ENCODE data around the gene UQCRQ.
A peak's percentile ranks its signal among the peaks of the same experiment; 100 is the strongest.

The UQCRQ gene

DNA sequence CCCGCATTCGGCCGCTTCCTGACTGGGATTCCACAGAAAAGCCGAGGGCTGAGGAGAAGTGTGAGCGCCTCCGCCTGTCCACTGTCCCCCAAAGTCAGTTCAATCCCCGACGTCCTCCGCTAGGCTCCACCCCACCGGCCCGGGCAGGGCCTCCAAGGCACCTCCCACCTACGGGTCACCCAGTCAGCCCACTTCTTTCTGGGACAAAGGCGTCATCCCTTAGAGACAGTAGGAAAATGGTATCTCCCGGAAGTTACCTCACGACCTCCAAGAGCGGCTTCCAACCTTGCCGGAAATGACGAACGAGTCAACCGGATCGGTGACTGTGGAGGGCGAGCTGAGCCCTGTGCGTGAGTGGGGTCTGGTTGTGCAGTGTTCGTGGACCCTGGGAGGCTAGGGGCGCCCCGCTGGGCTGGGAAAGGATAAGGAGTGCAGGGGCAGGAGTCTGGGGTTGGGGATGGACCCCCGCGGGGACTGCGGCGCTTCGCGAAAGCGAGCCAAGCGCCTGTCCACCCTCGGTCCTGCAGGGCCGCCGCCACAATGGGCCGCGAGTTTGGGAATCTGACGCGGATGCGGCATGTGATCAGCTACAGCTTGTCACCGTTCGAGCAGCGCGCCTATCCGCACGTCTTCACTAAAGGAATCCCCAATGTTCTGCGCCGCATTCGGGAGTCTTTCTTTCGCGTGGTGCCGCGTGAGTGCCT lies at the start of gene UQCRQ, which contains the start of gene GDF9:
Gene UQCRQ, plus strand, starts transcription at position 301 of the 704 bp plus-strand sequence. Its CDS starts 240 bp downstream, at position 541.
Gene GDF9, minus strand, starts transcription at position 128 of the 704 bp plus-strand sequence. CDS start 1,936 bp downstream, outside the sequence.
- peak; percentile 99 for DNase-seq

DNA sequence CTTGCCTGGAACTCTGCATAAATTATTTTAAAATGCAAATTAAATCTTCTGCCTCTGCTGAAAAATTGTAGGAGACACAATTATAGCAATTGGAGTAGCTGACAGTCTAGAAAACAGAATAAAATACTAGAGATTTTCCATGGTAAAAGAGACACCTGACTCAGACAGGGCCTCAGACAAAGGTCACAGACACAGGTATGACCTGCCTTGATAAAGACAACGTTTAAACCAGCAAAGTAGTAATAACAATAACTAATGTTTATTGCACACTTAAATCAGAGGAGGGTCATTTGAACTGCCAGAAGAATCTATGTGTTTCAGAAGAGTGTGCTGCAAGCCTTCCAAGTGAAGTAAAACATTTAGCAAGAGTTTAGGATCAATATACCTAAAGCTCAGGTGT lies 49.4 kb upstream of the UQCRQ start:
- no peak for DNase-seq

DNA sequence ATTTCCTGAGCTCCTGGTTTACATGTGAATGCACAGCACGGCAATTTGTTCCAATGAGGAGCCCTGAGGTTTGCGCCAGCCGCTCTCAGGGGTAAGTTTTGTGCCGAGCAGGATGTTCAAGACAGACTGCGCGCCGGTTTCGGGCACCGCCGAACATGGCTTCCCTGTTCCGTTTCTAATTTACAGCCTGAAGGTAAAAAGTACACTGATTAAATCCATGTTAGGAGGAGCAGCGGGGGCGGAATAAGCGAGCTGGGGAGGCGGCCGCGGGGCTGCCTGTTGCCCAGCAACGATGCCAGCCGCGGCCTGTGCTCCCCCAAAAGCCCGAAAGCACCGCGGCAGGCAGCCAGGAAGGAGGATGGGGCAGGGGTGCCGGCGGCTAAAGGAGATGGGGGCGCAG lies 47.0 kb upstream of the UQCRQ start:
- DNase-seq = no peak

DNA sequence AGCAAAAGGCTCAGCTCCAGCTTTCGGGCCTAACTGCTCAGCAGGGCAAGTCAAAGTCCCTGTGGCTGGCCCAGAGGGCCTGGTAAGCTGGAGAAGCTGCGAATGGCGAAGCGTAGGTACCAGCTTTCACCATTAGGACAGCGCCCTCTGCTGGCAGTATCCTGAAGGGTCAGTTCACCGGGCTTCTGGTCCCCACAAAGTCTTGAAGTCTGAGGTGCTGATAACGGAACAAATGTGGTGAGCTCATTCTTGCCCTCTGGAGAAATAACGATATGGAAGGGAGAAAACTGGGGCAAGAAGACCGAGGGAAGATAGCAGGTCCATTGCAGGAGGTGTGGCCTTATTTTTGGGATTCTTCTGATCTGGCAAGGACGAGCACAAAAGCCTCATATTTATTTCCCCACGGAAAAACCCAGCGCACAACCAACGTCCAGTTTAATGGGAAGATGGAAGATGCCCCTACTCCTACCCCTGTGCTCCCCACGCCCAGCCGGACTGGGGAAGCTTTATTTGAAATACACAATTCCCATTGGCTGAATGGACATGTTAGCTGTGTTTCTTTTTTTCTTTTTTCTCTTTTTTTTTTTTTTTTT lies 46.2 kb upstream of the UQCRQ start:
- DNase-seq = peak; percentile 88 to 93

DNA sequence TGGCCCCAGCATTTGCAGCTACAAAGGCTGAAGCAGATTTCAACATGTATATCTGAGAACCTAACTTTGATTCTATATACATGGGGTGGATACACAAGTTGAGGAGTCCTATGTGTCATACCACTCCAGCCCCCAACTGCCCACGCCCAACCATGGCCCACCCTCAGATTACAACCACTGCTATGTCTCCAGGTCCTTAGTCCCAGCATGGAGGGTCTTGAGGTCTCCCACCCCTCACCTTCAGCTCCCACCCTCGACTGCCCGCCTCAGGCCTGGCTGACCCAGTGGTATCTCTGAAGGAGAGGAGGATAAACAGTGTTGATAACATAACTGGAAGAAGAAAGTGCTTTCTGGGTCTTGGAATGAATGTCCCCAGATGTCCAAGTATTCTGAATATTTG lies 45.1 kb upstream of the UQCRQ start:
- no peak for DNase-seq

DNA sequence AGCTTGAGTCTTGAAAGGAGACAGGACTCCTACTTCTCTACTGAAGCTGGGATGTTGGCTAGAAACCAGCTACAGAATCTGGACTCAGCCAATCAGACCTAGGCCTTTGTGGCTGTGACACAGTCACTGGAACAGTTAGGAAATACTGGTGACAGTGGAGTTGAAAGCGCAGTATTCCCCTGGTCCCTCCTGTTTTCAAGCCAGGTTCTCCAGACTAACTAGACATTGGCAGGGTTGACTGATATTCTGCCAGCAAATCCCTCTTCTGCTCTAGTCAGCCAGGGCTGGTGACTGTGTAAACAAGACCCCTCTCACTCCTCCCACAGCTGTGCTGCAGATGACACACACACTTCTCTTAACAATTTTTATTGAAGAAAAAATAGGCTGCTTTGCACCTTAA lies 44.7 kb upstream of the UQCRQ start:
- no peak for DNase-seq

DNA sequence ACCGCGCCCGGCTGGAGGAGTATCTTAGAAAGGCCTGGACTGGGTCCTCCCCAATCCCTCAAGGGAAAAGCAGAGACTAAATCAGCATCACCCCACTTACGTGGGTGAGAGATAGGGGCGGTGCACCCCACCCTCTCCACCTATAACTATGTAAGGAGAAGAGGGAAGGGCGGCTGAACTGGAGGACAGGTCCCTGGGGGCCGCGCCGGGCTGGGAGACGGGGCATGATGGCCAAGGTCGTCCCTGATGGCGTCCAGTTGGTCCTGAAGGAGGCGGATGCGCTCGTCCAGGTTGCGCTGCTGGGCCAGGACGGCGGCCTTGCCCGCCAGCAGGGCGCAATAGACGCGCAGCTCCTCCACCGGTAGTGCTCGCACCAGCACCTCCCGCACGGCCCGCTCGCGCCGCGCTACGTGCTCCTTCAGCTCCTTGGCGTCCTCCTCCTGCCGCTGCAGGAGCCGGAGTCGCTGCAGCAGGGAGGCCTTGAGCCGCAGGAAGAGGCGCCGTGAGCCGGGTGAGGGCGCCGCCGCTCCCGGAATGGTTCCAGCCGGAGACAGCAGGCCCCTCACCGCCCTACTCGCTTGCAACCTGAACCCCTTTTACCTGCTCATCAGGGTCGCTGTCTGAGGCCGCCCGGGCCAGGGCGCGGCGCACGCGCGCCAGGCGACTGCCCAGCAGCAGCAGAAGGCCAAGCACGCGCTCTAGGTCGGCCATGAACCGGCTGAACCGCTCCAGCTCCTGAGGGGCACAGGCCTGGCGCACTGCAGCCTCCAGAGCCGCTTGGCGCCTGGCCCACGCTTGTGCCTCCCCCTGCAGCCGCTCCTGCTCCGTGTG lies 43.6 kb upstream of the UQCRQ start:
- DNase-seq = no peak

DNA sequence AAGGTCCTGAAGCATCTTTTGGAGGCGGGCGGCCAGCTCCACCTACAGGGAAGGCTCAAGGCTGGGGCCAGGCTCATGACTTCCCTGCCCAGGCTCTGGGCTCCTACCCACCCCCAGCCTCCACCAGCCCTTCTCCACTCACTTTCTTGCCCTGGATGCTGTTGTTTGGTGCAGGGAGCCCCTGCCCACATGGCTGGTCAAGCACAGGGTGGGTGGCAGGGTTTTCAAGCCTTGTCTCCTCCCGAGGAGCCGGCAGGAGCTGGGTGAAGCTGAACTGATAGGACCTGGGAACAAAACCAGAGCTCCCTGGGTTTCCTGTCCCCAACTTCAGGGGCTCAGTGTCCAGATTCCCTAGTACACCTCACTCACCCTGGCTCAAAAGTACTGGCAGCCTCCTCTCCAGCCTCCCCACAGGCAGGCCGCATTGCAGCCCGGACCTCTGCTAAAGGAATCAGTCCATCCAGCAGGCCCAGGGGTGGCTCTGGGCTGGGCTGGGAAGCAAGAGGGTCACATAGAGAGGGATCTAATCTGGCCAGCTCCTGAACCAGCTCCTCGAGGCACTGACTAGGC lies 42.9 kb upstream of the UQCRQ start:
- DNase-seq = no peak

DNA sequence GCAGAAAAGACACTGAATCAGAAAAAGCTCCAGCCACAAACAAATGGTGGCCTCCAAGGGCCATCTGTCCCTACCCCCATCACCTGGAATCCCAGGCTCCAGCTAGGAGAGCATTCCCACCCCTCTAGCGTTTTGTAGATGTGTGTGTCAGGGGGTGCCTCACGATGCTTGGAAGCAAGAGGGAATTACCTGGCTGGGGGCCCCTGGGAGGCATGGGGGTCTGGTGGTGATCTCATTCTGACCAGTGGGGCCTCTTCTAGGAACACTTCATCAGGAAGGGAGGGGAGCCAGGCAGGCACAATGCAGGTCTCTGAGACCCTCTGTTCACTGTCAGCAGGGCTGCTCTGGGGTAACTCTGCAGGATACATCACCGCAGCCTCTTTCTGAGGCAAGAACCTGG lies 42.0 kb upstream of the UQCRQ start:
- DNase-seq = no peak

DNA sequence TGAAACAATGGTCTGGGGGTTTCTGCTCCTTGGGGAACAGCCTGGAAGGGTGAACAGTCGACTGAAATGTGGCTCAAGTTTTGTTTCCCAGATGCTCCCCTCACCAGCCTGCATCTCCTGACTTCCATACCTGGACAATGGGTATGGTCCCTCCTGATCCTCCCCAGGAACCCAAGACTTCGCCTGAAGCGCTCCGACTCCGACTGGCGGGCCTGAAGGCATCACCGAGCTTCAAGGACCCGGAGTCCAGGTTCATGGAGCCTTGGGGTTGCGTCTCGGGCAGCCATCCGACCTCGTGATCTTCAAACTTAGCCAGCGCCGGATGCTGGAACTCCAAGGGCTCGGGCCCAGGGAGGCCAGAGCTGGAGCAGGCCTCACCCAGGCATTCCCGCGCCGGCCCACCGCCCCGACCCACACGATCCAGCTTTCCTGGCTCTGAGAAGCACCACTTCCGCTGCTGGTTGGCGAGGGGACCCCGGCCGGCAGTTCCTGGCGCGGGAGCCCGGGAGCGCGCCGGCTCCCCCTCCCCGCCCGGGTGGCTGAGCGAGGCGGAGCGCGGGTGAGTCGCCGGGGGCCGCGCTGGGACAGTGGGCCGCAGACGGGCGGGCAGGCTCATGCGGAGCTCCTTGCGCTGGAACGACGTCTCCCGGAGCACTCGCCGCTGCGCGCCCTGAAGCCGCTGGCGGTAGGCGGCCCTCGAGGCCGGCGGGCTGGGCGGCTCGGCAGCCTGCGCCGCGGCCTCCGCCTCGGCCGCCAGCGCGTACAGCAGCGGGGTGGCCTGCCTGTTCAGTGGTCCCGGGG lies 41.2 kb upstream of the UQCRQ start:
- no peak for DNase-seq

DNA sequence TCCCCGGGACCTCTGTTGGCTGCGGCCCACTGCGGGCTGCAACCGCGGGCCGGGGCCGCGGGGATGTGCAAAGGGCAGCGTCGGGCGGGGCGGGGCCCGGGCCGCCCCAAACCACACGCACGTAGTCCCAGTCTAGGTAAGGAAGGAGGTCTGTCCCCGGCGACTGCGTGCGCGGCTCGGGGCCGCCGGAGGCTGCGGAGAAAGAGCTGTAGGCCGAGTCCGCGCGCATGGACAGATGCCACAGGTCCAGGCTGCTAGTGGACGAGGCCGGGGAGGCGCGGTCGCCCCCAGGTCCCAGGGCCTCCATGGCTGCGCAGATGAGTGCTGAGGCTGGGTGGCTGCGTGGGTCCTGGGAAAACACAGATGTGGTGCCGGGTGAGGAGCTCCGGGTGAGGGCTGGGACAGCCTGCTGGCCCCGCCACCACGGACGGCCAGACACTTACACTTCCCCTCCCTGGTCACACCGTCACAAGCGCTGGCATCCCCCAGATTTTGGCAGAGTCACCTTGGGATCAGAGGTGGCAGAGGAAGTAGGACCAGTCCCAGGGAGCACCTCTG lies 40.5 kb upstream of the UQCRQ start:
- DNase-seq = no peak

DNA sequence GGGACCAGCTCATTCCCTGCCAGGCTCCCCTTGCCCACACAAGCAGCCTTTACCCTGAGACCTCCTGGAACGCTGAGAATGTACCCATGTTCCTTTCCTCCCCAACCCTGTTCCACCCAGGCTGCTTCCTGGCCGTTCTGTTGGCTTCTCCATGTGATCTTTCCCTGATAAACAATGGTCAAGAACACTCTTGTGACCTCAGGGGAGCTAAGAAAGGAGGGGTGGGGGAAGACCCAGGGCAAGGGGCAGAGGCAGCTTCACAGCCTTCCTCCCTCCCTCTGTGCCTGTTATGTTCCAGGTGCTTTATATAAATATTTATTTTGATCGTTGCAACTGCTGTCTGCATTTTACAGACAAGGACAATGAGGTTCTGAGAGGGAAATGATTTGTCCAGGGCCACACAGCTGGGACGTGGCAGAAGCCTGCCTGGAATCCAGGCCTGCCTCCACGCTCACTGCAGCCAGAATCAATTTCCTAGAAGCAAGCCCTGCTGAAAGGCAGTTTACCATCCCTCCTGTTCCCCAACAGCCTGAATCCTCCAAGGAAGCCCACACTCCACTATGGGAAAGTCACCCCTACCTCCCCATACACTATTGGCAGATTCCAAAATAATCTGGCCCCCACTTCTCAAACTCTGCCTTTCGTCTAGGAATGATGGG lies 39.9 kb upstream of the UQCRQ start:
- no peak for DNase-seq

DNA sequence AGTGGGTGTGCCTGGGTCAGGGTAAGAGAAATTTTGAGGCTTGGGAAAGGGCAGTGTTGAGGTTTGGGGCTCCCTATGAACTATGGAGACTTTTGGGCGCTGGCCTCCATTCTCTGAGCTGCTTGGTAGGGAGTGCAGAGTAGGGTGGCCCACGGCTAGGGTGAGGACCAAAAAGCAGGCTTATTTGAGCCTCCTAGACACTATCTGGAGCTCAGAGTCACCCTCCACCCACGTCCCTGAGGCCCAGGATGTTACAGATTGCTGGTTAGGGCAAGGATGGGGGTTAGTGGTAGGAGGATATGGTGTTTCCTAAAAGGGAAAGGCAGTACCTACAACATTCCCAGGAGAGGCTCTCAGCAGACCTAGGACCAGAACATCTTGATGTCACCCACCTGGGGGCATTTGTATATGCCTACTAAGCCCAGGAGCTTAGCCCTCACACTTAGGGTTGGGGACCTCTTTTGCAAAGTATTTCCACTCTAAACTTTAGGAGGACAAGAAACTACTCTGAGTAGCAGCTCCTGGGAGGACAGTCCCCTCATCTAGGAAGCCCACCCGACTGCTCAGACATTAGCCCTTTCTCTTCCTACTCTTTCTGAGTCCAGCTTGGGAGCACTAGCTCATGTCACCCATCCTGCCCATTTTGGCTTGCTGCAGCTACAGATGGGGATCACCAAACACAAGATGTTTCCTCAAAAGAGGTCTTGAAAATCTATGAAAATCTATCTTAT lies 38.3 kb upstream of the UQCRQ start:
- DNase-seq = no peak

DNA sequence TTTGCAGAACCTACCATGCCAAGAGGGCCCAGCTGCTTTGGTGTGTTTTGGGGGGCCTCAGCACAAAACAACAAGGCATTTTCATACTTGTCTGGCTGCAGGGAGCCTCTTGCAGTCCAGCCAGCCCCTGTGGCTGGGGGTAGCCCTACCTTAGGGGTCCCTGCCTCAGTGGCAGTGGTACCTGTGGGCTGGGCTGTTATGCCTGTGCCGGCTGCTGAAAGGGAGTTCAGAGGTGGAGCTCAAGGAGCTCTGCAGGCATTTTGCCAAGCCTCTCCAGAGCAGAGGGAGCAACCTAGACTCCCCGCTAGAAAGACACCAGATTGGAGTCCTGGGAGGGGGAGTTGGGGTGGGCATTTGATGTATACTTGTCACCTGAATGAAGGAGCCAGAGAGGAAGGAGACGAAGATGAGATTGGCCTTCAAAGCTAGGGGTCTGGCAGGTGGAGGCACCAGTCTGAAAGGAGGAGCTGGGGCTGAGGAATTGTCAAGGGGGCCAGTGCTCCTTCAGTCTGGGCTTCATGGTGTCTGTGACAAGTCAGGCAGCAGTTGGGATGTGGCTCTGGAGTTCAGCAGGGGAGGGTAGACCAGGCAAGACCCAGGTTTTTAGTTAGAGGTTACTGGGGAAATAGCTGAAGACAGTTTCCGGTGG lies 37.5 kb upstream of the UQCRQ start:
- no peak for DNase-seq

DNA sequence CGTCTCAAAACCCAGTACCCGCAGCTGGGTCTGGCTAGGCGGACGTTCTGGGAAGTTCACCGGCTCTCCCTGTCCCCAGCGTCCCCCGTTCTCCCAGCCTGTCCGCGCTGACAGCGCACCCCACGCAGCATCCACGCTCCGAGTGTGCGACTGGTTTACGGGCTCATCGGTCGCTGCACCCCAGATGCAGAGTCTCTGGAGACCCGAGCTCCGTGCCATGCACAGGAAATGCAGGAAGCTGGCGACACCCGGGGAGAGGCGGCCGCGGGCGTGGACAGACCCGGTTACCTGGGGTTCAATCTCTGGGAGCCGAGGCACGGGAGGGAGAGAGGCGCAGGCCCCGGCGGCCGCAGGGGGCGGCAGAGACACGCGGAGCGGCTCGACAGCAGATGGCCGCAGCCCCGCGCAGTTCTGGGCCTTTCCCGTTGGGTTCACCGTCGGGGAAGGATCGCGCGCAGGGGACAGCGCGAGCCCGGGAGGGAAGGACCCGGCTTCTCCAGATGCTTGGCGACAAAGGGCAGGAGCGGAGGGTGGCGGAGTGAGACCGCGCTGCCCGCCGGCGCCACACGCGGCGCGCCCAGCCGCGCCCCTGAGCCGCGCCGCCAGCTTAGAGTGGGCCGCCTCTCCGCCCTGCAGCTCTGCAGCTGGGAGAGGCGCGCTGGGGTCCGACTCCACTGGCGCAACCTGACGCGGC lies 36.6 kb upstream of the UQCRQ start:
- DNase-seq = peak; percentile 50 to 58

DNA sequence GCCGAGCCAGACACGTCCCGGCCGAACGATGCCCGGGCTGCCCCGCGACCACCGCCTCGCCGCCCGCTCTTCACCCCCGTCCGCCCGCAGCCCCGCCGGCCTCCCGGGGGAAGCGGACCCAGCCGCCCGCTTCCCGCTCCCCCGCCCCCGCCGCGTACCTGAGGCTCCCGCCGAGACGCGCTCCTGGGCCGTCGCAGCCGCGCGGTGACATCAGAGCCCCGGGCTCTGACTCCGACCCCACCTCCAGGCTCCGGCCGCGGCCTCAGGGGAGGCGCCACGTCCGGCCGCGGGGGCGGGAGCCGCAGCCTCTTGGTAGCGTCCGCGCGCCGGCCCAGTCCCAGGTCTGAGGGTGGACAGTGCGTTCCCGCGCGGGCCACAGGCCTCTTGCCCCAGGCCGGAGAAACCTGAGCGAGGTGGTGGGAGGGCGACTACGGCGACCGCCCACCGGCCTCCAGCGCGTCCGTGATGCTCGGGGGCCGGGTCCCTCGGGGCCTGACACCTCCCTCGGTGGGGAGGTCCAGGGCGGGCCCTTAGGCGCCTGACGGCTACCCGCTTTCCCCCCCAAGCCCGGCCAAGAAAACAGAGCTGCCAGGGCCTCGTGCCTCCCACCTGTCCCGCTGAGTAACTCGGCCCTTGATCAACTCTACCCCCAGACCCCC lies 35.9 kb upstream of the UQCRQ start, which contains the start of gene SHROOM1:
Gene SHROOM1, minus strand, starts transcription at position 212 of the 659 bp plus-strand sequence. CDS start 4,507 bp downstream, outside the sequence.
- DNase-seq = no peak

DNA sequence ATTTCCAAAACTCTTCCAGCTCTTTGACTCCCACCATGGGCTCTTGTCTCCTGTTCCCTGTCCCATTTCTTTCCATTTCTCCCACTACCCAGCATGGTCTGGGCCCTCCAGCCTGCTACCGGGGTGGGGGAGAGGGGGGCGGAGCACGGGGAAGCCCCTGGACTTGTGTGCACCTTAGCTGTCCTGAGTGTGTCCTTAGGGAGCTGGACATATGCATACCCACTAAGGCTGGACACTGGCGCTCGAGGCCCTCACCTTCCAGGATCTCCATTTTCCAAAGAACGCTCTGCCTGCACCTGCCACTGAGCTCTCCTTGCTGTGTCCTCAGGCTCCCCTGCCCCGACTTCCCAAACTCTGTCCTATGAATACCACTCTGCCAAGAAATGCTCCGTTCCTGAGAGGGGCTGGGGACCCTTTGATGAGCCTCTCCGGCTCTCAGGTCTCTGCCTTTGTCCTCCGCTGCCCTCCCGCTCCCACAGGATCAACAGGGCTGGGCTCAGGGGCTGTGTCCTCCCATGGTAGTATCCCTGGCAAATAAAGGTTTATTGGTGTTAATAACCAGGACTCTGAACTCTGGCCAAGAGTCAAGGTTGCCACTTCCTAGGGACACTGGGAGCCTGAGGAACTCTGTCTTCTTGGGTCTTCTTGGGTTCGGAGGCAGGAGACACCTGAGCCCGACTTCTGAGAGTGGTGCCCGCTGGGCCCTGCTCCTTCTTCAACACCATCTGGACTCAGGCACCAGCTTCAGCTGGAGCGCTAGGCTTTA lies 35.2 kb upstream of the UQCRQ start:
- DNase-seq = no peak

DNA sequence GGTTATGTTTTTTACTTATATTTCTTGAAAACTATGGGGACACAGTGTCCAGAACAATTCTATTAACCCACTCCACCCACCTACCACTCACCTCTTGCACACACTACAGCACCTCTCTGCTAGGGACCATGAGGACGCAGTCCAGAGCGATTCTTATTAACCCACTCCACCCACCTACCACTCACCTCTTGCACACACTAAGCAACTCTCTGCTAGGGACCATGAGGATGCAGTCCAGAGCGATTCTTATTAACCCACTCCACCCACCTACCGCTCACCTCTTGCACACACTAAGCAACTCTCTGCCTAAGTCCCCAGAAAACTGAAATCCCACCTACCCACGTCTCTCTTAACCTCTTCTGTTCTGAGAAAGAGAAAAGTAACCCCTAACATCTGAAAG lies 33.8 kb upstream of the UQCRQ start:
- DNase-seq = no peak

Measured in Kasumi-1 (cell line).